Cardiac septum (tissue), 1 donor: Measurements from ENCODE around the gene NAA16. TPM values are rescaled to one million over a fixed set of nuclear protein-coding genes. Genes with fewer than 3 reads are reported as not detected.

Experiments
- DNase-seq: peaks from one replicate; pipeline ENCODE4 v3.0.0-alpha.2; 2020; ENCODE audit warnings: low spot score
- intact Hi-C: fragments of 100-400 bp; cut with DNase I; formaldehyde crosslinking; loops from one replicate; pipeline ENCODE4 v1.14.0; 2022
- total RNA-seq: library from RNA; stranded (reverse); fragmentation: NEBNext Ultra II Directional; extraction: Animal tissue kit (Norgen Biotek cat#: 25700); gene quantifications from one replicate; pipeline ENCODE4 v1.2.1, GENCODE V29; 2021
- donor health status: DM: no; HTN: no; CAD: no.

NAA16 gene
- total RNA-seq, 1 donor from 2014 or later = 10.2 TPM

DNA sequence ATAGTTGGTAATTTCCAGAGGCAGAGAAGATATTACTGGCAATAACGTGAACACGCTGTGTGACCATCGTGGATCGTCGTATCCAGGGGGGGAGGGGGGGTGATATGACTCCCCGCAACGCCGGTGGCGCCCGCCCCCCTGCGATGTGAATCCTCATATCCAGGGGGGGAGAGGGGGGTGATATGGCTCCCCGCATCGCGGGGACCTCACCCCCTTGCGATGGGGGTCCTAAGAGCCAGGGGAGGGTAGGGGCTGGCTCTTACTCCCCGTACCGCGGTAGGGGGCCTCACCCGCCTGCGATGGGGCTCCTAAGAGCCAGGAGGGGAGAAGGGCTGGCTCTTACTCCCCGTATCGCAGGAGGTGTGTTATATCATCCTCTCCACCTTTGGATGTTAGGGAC lies 115.0 kb downstream of the NAA16 start:
- intact Hi-C loops = no loop called here

More for the DNA sequence above, 115.0 kb downstream of the NAA16 start:
- no peak for DNase-seq

Other genes with a start within 250 kb of the NAA16 start
- gene WBP4, start 249.8 kb upstream of the NAA16 start, total RNA-seq = 18.1 TPM
- gene KBTBD6, start 178.5 kb upstream of the NAA16 start, total RNA-seq = 5.1 TPM
- 5.0 TPM for gene KBTBD7, start 116.7 kb upstream of the NAA16 start, total RNA-seq
- 8.5 TPM for gene MTRF1, start 47.7 kb upstream of the NAA16 start, total RNA-seq
- 41.4 TPM for gene RGCC, start 146.3 kb downstream of the NAA16 start, total RNA-seq